ENCODE results near the gene CBX4. TPM values are rescaled to one million over a fixed set of nuclear protein-coding genes. Genes with fewer than 3 reads are reported as not detected.

CBX4 gene
- total and polyA plus RNA-seq, 2 of the 13 experiments (the other 11 are each of a cell fraction or from before 2014, with no cell fraction given): 25.8 to 50.8 TPM

DNA sequence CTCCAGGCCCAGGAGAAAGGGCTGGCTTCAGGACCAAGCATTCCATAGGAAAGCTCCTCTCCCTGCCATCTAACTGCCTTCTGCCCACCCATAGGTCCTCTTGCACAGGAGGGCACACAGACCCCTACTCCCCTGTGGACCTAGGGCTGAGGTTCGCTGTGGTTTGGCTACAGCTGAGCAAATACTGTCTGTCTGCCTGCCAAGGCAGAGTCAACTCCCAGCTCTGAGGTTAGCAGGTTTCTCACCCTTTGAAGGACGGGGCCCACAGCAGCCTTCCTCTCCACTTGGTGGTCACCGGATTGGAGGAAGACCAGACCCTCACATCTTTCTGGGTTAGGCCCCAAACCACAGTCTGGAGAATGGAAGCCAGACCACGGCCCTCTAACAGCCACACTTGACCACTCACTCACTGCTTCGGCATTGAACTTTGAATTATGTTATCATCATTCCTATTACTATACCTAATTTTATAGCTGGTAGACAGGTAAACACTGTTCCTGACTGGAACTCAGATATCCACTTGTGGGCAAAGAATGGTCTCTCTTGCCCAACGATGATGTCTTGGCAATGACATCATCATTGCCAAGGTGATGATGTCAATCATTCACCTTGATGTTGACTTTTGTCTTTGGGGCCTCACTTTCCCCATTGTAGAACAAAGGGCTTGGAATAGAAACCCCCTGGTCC, 14.2 kb downstream of the CBX4 start:
- H3K9me3 ChIP-seq (ENCODE audit: low read length): no peaks in the 10 kb centered on the region
- in situ Hi-C loops (cut with HindIII; ENCODE audit: extremely low pct_ligation_motif_present, low pct_unique_long_range_greater_than_20kb): no loop called here
- peaks cover 97% of the 10 kb centered on the region for H3K4me1 ChIP-seq (ENCODE audit: insufficient read depth, low read length)
- no peak overlapping the region for H3K9ac ChIP-seq (ENCODE audit: insufficient read depth, low read depth, low read length)
- 15% methylated on average over 6 of the region's 6 CpGs for WGBS (ENCODE audit: low lambda C conversion rate)
- FAIRE-seq: no peak
- intact Hi-C loops (cut with micrococcal nuclease; ENCODE audit: unreplicated experiment): no loop called here
- peak overlapping the region; percentile 48 for H3K4me2 ChIP-seq (ENCODE audit: low read depth, low read length)
- H3K4me3 ChIP-seq (replicated peaks in 1 of 3; ENCODE audit: insufficient read depth in 1 of 3, low read depth in 2 of 3, low read length in 3 of 3): no peak overlapping the region
- no TSS peak for BruUV-seq (replicated peaks)
- no peaks in the 10 kb centered on the region for H4K20me1 ChIP-seq (ENCODE audit: insufficient read depth, low read length)
- CTCF ChIA-PET (ENCODE audit: low intra/inter-chr PET ratio, low total read pairs): no interaction called here
- no peaks in the 10 kb centered on the region for H3K79me2 ChIP-seq (ENCODE audit: insufficient read depth, low read length)
- H3K36me3 ChIP-seq (replicated peaks in 1 of 2; ENCODE audit: control insufficient read depth in 1 of 2, insufficient read depth in 2 of 2, low read length in 2 of 2): no peaks in the 10 kb centered on the region
- POLR2A ChIA-PET: interaction anchor here (1.3 to 2.0 kb wide), 7 partner anchors 10 to 169 kb away, joined by 3 to 10 read pairs (median 4); partner anchors contain the start of genes CBX4 and CBX8
- DNase-seq (ENCODE audit: low spot score): no peak
- ATAC-seq: no peak
- no peak overlapping the region for H2AFZ ChIP-seq (ENCODE audit: low read length)
- H3K27ac ChIP-seq (ENCODE audit: extremely low read length, insufficient read depth, low read length): no peak overlapping the region
- peaks cover 0 to 3% of the 10 kb centered on the region in 2 experiments; a peak in 1 of 5 replicates for H3K27me3 ChIP-seq (ENCODE audit: control insufficient read depth in 1 of 2, insufficient read depth in 2 of 2, low read length in 2 of 2)
- TF ChIP-seq CREB1 (IDR thresholded peaks at IDR 0.05) (peak; percentile 85), CREB1 (CRISPR knock-in tag; IDR thresholded peaks at IDR 0.05) (no peak; the same call in 1 of the 2 replicates), HNF4A (CRISPR knock-in tag; IDR thresholded peaks at IDR 0.05) (peak; percentile 70; the same call in 1 of the 2 replicates), ZNF263 (CRISPR knock-in tag; IDR thresholded peaks at IDR 0.05) (0 out of 2 replicates have a peak, but pooled peaks have one; percentile 34), ZNF232 (CRISPR knock-in tag; IDR thresholded peaks at IDR 0.05; ENCODE audit: borderline replicate concordance) (peak; percentile 10; the same call in 1 of the 2 replicates), RXRA (CRISPR knock-in tag; IDR thresholded peaks at IDR 0.05) (peak; percentile 13; the same call in 1 of the 2 replicates), SAP130 (CRISPR knock-in tag; IDR thresholded peaks at IDR 0.05; ENCODE audit: low read depth) (peak; percentile 34; the same call in 1 of the 2 replicates), TEAD3 (CRISPR knock-in tag; optimal IDR thresholded peaks at IDR 0.05; ENCODE audit: borderline replicate concordance) (peak; percentile 16), ZNF776 (CRISPR knock-in tag; IDR thresholded peaks at IDR 0.05) (0 out of 2 replicates have a peak, but pooled peaks have one; percentile 15), ZNF256 (CRISPR knock-in tag; conservative IDR thresholded peaks at IDR 0.05) (no peak), FOXC1 (CRISPR knock-in tag; IDR thresholded peaks at IDR 0.05; ENCODE audit: borderline replicate concordance) (0 out of 2 replicates have a peak, but pooled peaks have one; percentile 25), HDAC1 (CRISPR knock-in tag; IDR thresholded peaks at IDR 0.05) (peak; percentile 55), LCORL (IDR thresholded peaks at IDR 0.05) (no peak), LCORL (CRISPR knock-in tag; IDR thresholded peaks at IDR 0.05) (0 out of 2 replicates have a peak, but pooled peaks have one; percentile 32)
- TF ChIP-seq, protein P1, sequence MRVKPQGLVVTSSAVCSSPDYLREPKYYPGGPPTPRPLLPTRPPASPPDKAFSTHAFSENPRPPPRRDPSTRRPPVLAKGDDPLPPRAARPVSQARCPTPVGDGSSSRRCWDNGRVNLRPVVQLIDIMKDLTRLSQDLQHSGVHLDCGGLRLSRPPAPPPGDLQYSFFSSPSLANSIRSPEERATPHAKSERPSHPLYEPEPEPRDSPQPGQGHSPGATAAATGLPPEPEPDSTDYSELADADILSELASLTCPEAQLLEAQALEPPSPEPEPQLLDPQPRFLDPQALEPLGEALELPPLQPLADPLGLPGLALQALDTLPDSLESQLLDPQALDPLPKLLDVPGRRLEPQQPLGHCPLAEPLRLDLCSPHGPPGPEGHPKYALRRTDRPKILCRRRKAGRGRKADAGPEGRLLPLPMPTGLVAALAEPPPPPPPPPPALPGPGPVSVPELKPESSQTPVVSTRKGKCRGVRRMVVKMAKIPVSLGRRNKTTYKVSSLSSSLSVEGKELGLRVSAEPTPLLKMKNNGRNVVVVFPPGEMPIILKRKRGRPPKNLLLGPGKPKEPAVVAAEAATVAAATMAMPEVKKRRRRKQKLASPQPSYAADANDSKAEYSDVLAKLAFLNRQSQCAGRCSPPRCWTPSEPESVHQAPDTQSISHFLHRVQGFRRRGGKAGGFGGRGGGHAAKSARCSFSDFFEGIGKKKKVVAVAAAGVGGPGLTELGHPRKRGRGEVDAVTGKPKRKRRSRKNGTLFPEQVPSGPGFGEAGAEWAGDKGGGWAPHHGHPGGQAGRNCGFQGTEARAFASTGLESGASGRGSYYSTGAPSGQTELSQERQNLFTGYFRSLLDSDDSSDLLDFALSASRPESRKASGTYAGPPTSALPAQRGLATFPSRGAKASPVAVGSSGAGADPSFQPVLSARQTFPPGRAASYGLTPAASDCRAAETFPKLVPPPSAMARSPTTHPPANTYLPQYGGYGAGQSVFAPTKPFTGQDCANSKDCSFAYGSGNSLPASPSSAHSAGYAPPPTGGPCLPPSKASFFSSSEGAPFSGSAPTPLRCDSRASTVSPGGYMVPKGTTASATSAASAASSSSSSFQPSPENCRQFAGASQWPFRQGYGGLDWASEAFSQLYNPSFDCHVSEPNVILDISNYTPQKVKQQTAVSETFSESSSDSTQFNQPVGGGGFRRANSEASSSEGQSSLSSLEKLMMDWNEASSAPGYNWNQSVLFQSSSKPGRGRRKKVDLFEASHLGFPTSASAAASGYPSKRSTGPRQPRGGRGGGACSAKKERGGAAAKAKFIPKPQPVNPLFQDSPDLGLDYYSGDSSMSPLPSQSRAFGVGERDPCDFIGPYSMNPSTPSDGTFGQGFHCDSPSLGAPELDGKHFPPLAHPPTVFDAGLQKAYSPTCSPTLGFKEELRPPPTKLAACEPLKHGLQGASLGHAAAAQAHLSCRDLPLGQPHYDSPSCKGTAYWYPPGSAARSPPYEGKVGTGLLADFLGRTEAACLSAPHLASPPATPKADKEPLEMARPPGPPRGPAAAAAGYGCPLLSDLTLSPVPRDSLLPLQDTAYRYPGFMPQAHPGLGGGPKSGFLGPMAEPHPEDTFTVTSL (CRISPR knock-in tag; IDR thresholded peaks at IDR 0.05; ENCODE audit: borderline replicate concordance): 0 out of 2 replicates have a peak, but pooled peaks have one; percentile 13
